Amniotic epithelial cell (primary cell): ENCODE data around the gene ANTKMT.
"Not testable (repeated sequence)": the region's sequence is repeated elsewhere in the genome, so short reads cannot be mapped to it uniquely, and the experiment has no call there.

ENCODE experiments used
- DNase-seq: peaks from one replicate; pipeline ENCODE4 v3.0.0-alpha.2; 2010; ENCODE audit warnings: low read depth

The ANTKMT gene

GRCh38 chr16:743794-744500 lies 23.0 kb downstream of the ANTKMT start:
- DNase-seq: no peak

GRCh38 chr16:745739-746138 lies 24.8 kb downstream of the ANTKMT start:
- no peak for DNase-seq

- no peak for DNase-seq
Observed at GRCh38 chr16:746637-747036, 25.7 kb downstream of the ANTKMT start.

- no peak for DNase-seq
Observed at GRCh38 chr16:747978-748746, 27.2 kb downstream of the ANTKMT start.

DNA sequence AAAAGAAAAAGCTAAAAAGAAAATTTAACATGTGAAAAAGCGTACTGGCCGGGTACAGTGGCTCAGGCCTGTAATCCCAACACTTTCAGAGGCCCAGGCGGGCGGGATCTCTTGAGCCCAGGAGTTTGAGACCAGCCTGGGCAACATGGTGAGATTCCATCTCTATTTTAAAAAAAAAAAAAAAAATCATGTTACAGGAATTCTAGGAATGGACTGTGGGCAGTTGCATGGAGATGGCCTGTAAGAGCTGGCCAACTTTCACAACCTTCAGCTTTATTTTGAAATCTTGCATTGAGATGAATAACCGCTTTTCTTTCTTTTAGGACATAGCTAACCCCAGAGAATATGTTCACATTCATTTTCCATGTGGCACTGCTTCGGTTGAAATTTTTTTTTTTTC lies 28.1 kb downstream of the ANTKMT start:
- peak; percentile 98 for DNase-seq

- DNase-seq: peak; percentile 68
Observed at GRCh38 chr16:750485-750884, 29.5 kb downstream of the ANTKMT start.

GRCh38 chr16:751152-752006 lies 30.4 kb downstream of the ANTKMT start:
- DNase-seq: no peak

DNA sequence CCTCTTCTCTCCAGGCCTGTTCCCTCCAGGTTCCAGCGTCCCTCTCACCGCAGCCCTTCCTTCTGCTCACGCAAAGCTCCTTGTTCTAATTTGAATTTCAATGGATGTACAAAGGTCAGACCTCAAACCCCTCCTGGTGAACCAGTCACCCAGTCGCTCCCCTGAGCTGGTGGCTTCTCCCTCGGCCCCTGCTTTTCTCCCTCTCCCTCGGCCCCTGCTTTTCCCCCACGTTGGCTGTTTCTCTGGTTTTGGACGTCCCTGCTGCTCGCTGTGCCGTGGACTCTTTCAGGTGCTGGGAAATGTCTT lies 31.0 kb downstream of the ANTKMT start:
- DNase-seq: no peak

GRCh38 chr16:754121-754607 lies 33.2 kb downstream of the ANTKMT start:
- DNase-seq: not testable (repeated sequence)

GRCh38 chr16:754656-755055 lies 33.7 kb downstream of the ANTKMT start:
- DNase-seq: no peak

GRCh38 chr16:756428-756827 lies 35.5 kb downstream of the ANTKMT start:
- no peak for DNase-seq

GRCh38 chr16:759110-759910 lies 38.4 kb downstream of the ANTKMT start:
- no peak for DNase-seq

DNA sequence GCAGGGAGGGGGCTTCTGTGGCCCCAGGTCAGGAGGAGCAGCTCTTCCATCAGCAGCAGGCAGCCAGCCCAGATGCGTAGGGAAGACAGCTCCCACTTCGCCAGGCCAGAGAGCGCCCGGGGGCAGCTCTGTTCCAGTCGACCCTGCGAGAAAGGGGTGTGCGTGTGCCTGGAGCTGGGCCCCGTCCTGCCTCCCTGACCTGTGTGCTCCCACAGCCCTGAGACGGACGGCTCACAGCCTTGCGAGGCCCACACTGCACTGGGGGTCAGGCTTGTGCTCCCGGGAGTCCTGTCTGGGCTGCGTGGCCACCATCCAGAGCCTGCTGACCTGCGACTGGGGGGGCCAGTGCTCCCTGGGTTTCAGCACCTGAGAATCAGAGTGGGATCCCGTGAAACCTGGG lies 39.1 kb downstream of the ANTKMT start:
- no peak for DNase-seq

- peak; percentile 51 for DNase-seq
Observed at GRCh38 chr16:760545-761343, 39.8 kb downstream of the ANTKMT start, which contains the start of gene MSLN. Gene MSLN (plus strand): TSS chr16:760734. CDS start chr16:762681, 1,947 bp downstream.

- no peak for DNase-seq
Observed at GRCh38 chr16:761625-762513, 40.9 kb downstream of the ANTKMT start.

DNA sequence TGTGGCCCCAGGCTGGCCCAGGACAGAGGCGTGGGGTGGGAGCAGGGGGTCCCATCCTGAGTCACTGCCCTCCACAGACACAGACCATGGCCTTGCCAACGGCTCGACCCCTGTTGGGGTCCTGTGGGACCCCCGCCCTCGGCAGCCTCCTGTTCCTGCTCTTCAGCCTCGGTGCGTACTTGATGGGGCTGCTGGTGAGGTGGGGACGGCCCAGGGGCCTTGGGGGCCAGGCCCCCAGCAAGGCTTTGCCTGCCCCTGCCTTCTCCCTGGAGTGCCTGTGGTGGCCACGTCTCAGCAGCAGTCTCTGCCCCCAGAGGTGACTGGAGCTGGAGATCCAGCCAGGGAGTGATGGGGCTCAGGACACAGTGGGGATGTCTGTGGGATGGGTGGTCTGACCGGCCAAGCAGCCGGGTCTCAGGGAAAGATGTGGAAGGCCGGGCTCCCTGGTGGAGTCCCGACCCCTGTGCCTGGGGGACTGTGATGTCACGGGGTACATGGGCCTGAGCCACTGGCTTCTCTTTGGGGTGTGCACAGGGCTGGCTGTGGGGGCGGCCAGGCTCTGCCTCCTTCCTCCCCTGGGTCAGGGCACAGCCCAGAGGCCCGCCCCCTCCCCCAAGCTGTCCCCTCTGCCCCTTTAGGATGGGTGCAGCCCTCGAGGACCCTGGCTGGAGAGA lies 41.8 kb downstream of the ANTKMT start:
- no peak for DNase-seq

DNA sequence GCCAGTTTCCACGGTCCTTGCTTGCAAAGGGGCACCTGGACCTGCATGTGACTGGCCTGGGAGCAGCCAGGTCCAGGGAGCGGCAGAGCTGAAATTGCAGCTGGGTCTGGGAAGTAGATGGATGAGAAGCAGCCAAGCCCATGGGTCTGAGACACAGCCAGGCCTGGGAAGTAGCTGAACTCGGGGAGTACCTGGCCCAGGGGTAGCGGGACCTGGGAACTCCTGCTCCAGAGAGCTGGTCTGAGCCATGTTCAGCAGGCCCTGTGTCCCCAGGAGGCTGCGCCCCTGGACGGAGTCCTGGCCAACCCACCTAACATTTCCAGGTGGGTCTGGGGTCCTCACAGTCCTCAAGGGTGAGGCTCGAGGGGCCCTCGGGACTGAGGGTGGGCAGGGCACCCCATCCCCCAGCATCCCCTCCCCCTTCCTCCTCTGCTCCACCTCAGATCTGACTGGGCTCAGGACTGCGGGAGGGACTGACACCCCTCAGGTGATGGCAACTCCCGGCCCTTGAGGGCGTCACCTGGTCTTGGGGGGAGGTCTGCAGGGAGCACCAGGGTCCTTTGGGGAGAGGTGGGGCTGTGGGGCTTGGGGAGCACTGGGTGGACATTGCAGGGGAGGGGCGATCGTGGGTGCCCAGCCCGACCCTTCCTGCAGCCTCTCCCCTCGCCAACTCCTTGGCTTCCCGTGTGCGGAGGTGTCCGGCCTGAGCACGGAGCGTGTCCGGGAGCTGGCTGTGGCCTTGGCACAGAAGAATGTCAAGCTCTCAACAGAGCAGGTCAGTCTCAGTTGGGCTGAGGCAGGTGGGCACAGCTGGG lies 42.6 kb downstream of the ANTKMT start:
- no peak for DNase-seq

DNA sequence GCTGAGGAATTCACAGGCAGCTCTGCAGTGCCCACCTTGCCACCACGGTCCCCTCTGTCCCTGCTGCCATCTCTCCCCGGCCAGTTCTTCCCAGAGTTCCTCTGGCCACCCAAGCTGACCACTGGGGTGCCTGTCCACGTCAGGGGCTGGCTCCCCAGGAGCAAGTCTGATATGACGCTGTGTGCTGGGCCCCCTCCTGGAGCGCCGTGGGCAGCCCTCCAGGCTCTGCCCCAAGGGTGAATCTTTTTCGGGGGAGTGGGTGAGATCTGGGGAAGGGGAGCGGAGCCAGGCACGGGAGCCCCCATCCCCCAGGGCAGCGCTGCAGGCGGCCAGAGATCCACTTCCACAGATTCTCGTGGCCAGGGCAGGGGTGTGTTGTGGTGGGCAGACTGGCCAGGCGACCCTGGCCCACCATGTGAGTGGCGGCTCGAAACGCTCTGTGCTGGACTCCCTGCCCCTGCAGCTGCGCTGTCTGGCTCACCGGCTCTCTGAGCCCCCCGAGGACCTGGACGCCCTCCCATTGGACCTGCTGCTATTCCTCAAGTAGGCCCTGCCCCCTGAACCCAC lies 43.3 kb downstream of the ANTKMT start:
- DNase-seq: no peak
